CD4-positive, alpha-beta T cell treated with Interleukin-15 for 4 hours (primary cell): ENCODE data around the gene TNPO2.

Experiments
- DNase-seq: peaks from one replicate; pipeline ENCODE4 v3.0.0-alpha.2; 2020; ENCODE audit warnings: low spot score

Gene TNPO2

GRCh38 chr19:12676384-12676792 is 47.3 kb downstream of the TNPO2 start:
- DNase-seq: peak; percentile 85

DNA sequence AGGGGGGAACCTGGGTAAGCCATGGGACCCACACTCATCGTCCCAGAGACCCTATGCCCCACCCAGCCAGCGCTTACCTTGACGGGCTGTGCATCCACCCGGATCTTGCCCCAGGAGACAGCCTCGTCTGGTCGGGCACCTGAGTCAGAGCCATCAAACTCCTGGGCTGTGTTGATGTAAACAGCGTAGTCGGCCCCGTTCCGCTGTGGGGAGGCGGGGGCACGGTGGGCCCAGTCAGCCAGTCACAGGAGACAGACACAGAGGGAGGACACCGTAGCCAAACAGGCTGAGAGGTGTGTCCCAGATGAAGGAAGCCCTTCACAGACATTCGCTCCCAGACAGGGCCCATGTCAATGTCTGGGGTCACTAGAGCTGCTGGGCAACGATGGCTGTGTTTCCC is 47.8 kb downstream of the TNPO2 start:
- DNase-seq: no peak

DNA sequence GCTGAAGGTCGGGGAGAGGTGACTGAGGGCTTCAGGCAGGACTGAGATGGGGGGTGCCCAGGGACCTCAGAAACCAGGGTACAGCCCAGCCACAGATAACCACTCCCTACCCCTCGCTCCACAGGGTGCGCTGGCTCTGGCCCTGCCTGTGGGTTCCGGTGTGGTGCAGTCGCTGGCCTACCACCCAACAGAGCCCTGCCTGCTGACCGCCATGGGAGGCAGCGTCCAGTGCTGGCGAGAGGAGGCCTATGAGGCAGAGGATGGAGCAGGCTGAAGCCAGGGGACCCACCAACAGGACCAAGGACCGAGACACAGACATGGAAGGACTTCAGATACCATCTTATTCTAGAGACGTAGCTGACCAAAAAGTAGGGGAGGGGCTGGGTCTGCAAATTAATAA is 48.3 kb downstream of the TNPO2 start:
- no peak for DNase-seq

DNA sequence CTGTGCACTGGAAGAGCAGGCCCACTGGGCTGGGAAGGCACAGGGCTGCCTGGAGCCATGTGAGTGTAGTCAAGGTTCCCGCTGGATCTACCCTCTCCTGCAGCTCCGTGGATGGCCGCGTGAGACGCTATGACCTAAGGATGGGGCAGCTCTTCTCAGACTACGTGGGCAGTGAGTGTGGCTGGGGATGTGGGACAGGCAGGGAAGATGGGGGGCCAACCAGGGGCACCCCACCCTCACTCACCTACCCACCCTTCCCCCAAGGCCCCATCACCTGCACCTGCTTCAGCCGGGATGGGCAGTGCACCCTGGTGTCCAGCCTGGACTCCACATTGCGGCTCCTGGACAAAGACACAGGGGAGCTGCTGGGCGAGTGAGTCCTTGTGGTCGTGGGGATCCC is 51.0 kb downstream of the TNPO2 start:
- no peak for DNase-seq

DNA sequence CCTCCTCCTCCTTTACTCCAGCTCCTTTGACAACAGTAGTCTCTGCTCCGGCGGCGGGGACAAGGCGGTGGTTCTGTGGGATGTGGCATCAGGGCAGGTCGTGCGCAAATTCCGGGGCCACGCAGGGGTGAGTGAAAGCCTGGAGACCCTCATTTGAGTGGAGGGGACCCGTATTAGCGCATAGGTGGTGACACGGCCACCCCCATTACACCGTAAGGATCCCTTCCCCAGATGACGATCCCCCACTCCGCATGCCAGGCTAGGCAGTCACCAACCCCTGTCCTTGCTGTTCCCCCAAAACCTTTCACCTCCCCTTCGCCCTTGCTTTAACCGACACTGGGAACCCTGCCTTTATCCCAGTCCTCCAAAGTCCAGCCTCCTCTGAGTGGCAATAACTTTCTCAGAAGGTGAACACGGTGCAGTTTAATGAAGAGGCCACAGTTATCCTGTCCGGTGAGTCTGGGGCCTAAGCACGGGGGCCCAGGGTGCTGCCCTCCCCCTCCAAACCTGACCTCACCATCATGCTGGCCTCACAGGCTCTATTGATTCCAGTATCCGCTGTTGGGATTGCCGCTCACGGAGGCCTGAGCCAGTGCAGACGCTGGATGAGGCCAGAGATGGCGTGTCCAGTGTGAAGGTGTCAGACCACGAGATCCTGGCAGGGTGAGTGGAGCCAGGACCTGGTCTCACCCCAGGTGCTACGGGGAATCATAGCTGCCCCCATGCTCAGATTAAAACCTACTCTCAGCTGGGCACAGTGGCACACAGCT is 53.4 kb downstream of the TNPO2 start:
- DNase-seq: no peak

DNA sequence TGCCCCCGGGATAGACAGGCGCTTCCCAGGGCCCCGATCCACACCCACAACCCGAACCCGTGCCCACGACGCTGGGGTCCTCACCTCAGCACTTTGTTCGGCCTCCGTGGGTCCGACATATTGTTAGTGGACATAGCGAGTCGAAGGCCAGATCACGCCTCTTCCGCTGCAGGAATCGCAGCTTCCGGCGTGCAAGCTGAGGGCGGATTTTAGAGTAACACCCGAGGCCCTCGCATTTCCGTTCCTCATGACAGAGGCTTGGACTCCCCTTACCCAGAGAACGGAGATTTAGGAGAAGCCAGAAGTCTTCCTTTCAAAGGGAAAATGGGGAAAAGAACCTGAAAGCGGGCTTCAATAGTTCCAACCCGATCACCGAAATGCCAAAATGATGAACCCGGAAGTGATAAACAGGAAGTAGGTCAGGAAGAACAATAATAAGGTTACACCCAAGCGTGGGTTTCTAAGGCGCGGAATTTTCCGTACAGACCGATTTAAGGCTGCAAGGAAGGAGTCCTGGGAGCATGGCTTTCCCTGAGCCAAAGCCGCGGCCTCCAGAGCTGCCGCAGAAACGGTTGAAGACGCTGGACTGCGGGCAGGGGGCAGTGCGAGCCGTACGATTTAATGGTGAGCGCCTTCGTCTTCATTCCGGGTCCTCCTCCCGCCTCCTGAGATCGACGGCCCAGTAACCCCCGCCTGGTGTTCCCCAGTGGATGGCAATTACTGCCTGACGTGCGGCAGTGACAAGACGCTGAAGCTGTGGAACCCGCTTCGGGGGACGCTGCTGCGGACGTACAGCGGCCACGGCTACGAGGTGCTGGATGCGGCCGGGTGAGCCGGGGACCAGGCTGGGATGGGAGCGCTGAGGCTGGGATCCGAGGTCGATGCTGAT is 54.2 kb downstream of the TNPO2 start:
- peak; percentile 72 for DNase-seq

GRCh38 chr19:12668932-12669269 is 54.8 kb downstream of the TNPO2 start:
- peak; percentile 58 for DNase-seq

- DNase-seq: no peak
Measured at GRCh38 chr19:12668346-12668745, 55.4 kb downstream of the TNPO2 start.

DNA sequence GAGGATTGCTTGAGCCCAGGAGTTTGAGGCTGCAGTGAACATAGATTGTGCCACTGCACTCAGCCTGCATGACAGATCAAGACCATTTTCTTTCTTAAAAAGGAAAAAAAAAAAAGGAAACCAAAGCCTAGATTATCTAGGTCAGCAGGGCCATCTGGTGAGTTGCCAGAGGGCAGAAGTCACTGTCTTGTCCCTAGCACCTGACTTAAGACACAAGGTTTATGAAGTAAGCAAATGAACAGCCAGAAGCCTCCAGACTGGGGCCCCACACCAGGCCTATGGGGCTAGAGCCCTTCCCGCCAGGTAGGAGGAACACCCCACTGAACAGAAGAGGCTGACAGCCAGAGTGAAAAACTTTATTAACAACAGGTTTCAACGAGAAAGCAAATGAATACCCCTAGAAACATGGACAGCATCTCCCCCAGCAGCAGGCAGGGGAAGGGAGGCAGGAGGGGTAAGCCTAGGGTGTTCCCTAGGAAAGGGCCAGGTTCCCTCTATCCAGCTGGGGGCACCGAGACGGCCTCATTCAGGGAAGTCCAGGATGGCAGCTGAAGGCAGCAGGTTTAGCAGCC is 55.9 kb downstream of the TNPO2 start:
- no peak for DNase-seq

DNA sequence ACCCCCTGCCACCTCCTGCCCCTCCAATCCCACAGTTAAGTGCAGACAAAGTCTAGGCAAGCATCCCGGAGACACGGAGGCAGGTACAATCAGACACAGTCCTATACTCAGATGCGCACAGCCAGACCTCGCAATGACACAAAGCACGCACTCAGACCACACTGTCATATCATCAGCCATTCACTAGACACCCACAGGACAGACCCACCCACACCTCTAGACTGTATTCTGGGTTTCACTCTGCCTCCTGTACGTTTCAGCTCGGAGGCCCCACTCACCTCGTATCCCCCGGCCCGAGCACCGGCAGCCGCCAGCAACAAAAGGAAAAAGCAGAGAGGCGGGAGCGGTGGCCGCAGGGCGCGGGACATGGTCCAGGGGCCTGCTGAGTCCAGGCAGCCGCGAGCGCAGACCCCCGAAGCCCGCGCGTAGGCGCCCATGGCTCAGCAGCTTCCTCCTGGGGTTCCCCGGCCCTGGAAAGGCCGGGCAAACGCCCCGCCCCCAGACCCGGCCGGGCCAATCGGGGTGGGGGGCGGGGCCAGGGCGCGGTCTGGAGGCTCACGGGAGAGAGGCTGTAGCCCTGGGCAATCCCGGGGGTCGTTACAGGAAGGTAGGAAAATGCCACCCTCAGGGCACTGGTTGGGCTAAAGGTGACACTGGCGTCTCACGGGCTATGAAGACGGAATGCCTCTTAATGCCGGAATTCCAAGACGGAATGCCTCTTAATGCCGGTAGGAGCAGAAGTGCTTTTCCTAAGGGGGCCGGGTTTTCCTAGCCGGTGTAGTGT is 57.3 kb downstream of the TNPO2 start, which contains the start of the genes MAN2B1 and WDR83:
Gene MAN2B1, minus strand, starts transcription at position 478 of the 784 bp plus-strand sequence. Its CDS starts 41 bp downstream, at position 437.
Gene WDR83, plus strand, starts transcription at position 543 of the 784 bp plus-strand sequence. CDS start 2,984 bp downstream, outside the sequence.
- peak; percentile 70 for DNase-seq

GRCh38 chr19:12665671-12666264 is 58.0 kb downstream of the TNPO2 start:
- DNase-seq: no peak

DNA sequence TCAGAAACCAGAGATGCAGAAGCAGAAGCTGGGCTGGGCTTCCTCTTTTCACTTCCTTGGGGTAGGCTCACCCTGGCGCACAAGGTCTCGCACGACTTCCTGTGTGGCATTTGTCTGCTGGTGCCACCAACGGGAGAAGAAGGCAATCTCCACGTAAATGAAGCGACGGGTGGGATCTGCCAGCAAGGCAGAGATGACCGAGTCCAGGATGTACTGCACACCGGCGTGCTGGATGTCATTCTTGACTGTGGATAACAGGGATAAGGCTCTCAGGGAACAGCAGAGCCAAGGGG is 58.5 kb downstream of the TNPO2 start:
- peak; percentile 59 for DNase-seq

DNA sequence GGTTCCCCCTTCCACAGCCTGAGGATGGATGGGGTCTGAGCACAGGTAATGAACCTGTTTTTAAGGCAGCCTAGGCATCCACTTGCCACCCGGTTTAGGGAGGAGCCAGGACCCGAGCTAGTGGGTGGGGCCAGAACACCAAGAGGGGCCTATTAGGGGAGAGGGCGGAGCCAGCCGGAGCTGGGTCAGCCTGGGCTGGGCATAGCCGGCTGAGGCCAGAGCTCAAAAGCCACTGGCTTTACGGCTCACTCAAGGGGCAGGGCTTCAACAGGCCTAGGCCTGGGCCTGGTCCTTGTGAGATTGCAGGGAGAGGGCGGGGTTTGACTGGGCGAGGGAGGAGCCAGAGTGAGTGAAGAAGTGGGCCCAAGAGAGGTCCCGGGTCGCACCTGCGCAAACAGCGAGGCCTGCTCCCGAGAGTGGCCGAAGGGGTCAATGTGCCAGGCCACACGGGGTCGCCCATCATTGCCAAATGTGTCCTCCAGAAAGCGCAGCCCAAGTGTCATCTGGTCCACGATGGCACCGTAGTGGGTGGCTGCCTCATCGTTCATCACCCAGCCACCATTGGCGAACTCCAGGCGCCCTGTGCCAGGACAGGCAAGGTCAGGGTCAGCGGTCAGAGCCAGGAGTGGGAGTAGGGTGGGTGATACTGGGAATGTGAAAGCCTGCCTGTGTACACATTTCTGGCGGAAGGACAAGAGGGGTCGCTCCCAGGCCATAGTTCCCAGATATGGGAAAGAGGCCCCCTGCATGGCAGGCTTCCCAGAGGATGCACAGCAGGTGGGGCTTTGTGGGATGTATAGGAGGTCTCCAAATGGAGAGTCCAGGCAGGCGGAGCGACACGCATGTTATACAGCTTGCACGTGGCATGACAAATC is 59.1 kb downstream of the TNPO2 start:
- DNase-seq: no peak

- DNase-seq: no peak
Measured at GRCh38 chr19:12660980-12661379, 62.8 kb downstream of the TNPO2 start.

DNA sequence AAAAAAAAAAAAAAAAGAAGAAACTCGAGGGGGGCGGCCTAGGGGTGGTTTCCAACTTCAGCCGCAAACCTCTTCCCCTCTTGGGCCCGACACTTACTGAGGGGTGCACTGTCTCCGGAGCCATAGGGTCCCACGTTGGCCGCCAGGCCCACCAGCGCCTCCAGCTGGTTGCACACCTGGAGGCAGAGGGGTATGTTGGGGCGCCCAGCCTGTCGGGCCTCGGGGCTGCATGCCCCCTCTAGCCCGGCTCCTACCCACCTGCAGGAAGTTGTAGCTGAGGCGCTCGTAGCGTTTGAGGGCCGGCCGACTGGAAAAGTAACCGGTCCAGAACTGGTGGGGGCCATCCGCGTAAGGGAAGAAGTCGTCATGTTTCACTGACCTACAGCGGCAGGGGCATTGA is 65.8 kb downstream of the TNPO2 start:
- DNase-seq: no peak

DNA sequence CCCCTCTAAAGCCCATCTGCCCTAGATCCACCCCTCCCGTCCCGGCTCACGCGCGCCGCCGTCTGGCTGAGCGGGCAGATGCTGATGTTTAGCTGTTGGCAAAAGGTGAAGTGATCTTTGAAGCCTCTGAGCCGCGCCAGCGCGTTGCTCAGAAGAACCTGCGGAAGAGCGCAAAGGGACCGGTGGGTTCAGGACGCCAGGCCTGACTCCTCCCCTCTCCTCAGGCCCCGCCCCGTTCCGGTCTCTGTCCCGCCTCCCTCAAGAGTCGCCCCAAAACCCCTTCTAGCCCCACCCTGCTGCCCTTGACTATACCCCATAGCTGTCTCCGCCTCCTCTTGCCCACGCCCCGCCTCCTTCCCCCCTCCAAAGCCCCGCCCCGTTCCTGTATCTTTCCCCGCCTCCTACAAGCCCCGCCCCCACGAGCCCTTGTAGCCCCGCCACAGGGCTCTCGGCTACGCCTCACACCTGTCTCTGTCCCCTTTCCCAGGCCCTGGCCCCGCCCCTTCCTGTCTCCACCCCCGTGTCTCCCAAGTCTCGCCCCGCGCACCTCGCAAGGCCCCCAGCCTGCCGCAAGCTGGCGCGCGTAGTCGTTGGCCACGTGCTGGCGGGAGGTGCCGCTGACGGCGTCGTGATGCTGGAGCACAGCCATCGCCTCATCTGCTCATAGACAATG is 66.7 kb downstream of the TNPO2 start:
- no peak for DNase-seq

DNA sequence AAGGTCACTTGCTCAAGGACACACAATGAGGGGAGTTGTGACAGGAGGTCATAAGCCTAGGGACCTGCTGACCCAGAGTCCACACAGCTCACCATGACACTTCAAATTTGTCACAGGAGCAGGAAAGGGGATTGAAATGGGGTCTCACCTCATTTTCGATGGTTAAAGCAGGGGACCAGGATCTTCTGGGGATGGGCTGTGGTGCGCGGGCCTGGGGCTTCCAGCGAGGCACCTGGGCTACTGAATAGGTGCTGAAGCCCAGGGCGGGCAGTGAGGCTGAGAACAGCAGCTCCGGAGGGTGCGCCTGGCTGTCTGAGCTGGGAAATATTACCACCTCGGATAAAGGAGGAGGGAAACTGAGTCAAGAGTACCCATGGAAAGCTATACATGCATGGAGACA is 68.2 kb downstream of the TNPO2 start:
- no peak for DNase-seq

GRCh38 chr19:12652219-12652618 is 71.5 kb downstream of the TNPO2 start:
- no peak for DNase-seq

GRCh38 chr19:12649941-12650340 is 73.8 kb downstream of the TNPO2 start:
- DNase-seq: no peak
